Glutamatergic neuron (in vitro differentiated cells): Measurements from ENCODE around the gene ERP27. TPM values are rescaled to one million over a fixed set of nuclear protein-coding genes. Genes with fewer than 3 reads are reported as not detected.

Source experiments
- DNase-seq: peaks from one replicate; pipeline ENCODE4 v3.0.0; 2022
- H3K27ac Mint-ChIP-seq: one replicate; pipeline ENCODE4 v1.8.0; 2020; ENCODE audit warnings: mild to moderate bottlenecking, mixed read lengths, inconsistent platforms; ENCODE audit not compliant: unreplicated experiment
- H3K27me3 Mint-ChIP-seq: one replicate; pipeline ENCODE4 v1.8.0; 2020; ENCODE audit warnings: mild to moderate bottlenecking, moderate library complexity, mixed read lengths, inconsistent platforms; ENCODE audit not compliant: unreplicated experiment
- H3K36me3 Mint-ChIP-seq: one replicate; pipeline ENCODE4 v1.8.0; 2020; ENCODE audit warnings: mild to moderate bottlenecking, mixed read lengths, inconsistent platforms; ENCODE audit not compliant: unreplicated experiment
- H3K4me1 Mint-ChIP-seq: one replicate; pipeline ENCODE4 v1.8.0; 2020; ENCODE audit warnings: mild to moderate bottlenecking, low read depth, mixed read lengths, inconsistent platforms; ENCODE audit not compliant: unreplicated experiment
- H3K4me3 Mint-ChIP-seq: one replicate; pipeline ENCODE4 v1.8.0; 2020; ENCODE audit warnings: mild to moderate bottlenecking, mixed read lengths, inconsistent platforms; ENCODE audit not compliant: unreplicated experiment
- H3K9me3 Mint-ChIP-seq: one replicate; pipeline ENCODE4 v1.8.0; 2020; ENCODE audit warnings: mild to moderate bottlenecking, moderate library complexity, mixed read lengths, inconsistent platforms; ENCODE audit not compliant: unreplicated experiment
- CTCF ChIP-seq: fragments of 200-600 bp; sonication (generic); IDR thresholded peaks from one replicate; pipeline ENCODE4 v1.5.0; 2021; ENCODE audit not compliant: partially characterized antibody, unreplicated experiment
- total RNA-seq: library from RNA; stranded (reverse); fragmentation: NEBNext Ultra II Directional; extraction: Animal tissue kit (Norgen Biotek cat#: 25700); gene quantifications from one replicate; pipeline ENCODE4 v1.2.1, GENCODE V29; 2021; ENCODE audit not compliant: unreplicated experiment

ERP27 gene
- total RNA-seq, 1 donor from 2014 or later, result not detected

GRCh38 chr12:14923944-14924343, 14.4 kb downstream of the ERP27 start:
- Mint-ChIP-seq H3K4me1 (no peaks in the 10 kb centered on the region), H3K9me3 (no peaks in the 10 kb centered on the region), H3K4me3 (no peak overlapping the region), H3K27me3 (peaks cover 2% of the 10 kb centered on the region), H3K36me3 (no peaks in the 10 kb centered on the region), H3K27ac (no peak overlapping the region)
- TF ChIP-seq CTCF, result no peak
- no peak for DNase-seq

GRCh38 chr12:14921218-14921617, 17.1 kb downstream of the ERP27 start:
- H3K4me3 Mint-ChIP-seq, result no peak overlapping the region
- H3K4me1 Mint-ChIP-seq, result no peaks in the 10 kb centered on the region
- no peaks in the 10 kb centered on the region for H3K36me3 Mint-ChIP-seq
- H3K27me3 Mint-ChIP-seq, result peaks cover 2% of the 10 kb centered on the region
- no peaks in the 10 kb centered on the region for H3K9me3 Mint-ChIP-seq
- no peak for TF ChIP-seq CTCF
- DNase-seq, result no peak
- no peak overlapping the region for H3K27ac Mint-ChIP-seq

- Mint-ChIP-seq H3K4me3 (no peak overlapping the region), H3K27me3 (peaks cover 2% of the 10 kb centered on the region), H3K4me1 (no peaks in the 10 kb centered on the region), H3K9me3 (no peaks in the 10 kb centered on the region), H3K27ac (no peak overlapping the region), H3K36me3 (no peaks in the 10 kb centered on the region)
- TF ChIP-seq CTCF, result no peak
- no peak for DNase-seq
Measured at GRCh38 chr12:14920475-14921126, 17.7 kb downstream of the ERP27 start.

- peaks cover 2% of the 10 kb centered on the region for H3K27me3 Mint-ChIP-seq
- TF ChIP-seq CTCF, result no peak
- H3K27ac Mint-ChIP-seq, result no peak overlapping the region
- H3K9me3 Mint-ChIP-seq, result no peaks in the 10 kb centered on the region
- DNase-seq, result no peak
- no peaks in the 10 kb centered on the region for H3K36me3 Mint-ChIP-seq
- no peaks in the 10 kb centered on the region for H3K4me1 Mint-ChIP-seq
- no peak overlapping the region for H3K4me3 Mint-ChIP-seq
Measured at GRCh38 chr12:14919455-14919854, 18.9 kb downstream of the ERP27 start.

GRCh38 chr12:14915736-14916135, 22.6 kb downstream of the ERP27 start:
- Mint-ChIP-seq H3K27ac (no peak overlapping the region), H3K4me3 (no peak overlapping the region)

More at GRCh38 chr12:14915736-14916135, 22.6 kb downstream of the ERP27 start:
- Mint-ChIP-seq H3K9me3 (peaks cover 4% of the 10 kb centered on the region), H3K27me3 (peaks cover 2% of the 10 kb centered on the region), H3K36me3 (no peaks in the 10 kb centered on the region), H3K4me1 (peaks cover 9% of the 10 kb centered on the region)
- TF ChIP-seq CTCF, result no peak
- no peak for DNase-seq
